LNCAP (cell line): ENCODE results near the gene TESK1.

Experiments
- CTCF ChIP-seq: fragments of 450-650 bp; IDR thresholded peaks from 2 replicates; pipeline ENCODE4 v1.5.1; 2017; ENCODE audit warnings: mild to moderate bottlenecking

TESK1 gene

GRCh38 chr9:35617548-35617947 is 12.5 kb downstream of the TESK1 start:
- TF ChIP-seq CTCF: no peak

GRCh38 chr9:35618325-35618727 is 13.3 kb downstream of the TESK1 start, which contains the start of gene CD72:
CD72 (minus strand) TSS chr9:35618413; CDS start chr9:35618303, 110 bp downstream.
- no peak for TF ChIP-seq CTCF

GRCh38 chr9:35618854-35619799 is 14.1 kb downstream of the TESK1 start:
- no peak for TF ChIP-seq CTCF

GRCh38 chr9:35619800-35620158 is 14.7 kb downstream of the TESK1 start:
- no peak for TF ChIP-seq CTCF

- TF ChIP-seq CTCF: no peak
Measured at GRCh38 chr9:35627575-35627974, 22.5 kb downstream of the TESK1 start.

- TF ChIP-seq CTCF: no peak
Measured at GRCh38 chr9:35628389-35628991, 23.4 kb downstream of the TESK1 start.

GRCh38 chr9:35629597-35629996 is 24.5 kb downstream of the TESK1 start:
- TF ChIP-seq CTCF: no peak
